ENCODE measurements around the gene SARS2. TPM values are rescaled to one million over a fixed set of nuclear protein-coding genes. Genes with fewer than 3 reads are reported as not detected.
"Not testable (repeated sequence)": the region's sequence is repeated elsewhere in the genome, so short reads cannot be mapped to it uniquely, and the experiment has no call there.

Gene SARS2
- total RNA-seq, 1 experiment from 2014 or later = 57.4 TPM

GRCh38 chr19:38941979-38942378 is 11.4 kb upstream of the SARS2 start:
- no peak for TF ChIP-seq CTCF (conservative IDR thresholded peaks at IDR 0.05)
- H4K8ac ChIP-seq (replicated peaks; ENCODE audit: insufficient read length, low read depth, low read length) = no peak overlapping the region
- no peak overlapping the region for H4K5ac ChIP-seq (ENCODE audit: insufficient read length, low read depth, low read length)
- H2AFZ ChIP-seq (ENCODE audit: low read length) = no peak overlapping the region
- WGBS (ENCODE audit: extremely low coverage, insufficient read length, low lambda C conversion rate) = no CpG with 5 or more reads among the region's 2 CpGs
- H2BK12ac ChIP-seq (ENCODE audit: insufficient read length, low read depth, low read length) = no peak overlapping the region
- no peak overlapping the region for H3K23ac ChIP-seq (ENCODE audit: insufficient read length, low read depth, low read length)
- no peak overlapping the region for H3K4ac ChIP-seq (ENCODE audit: low read depth, low read length)
- no peak overlapping the region for H3K14ac ChIP-seq (ENCODE audit: insufficient read depth, low read length)
- no peak overlapping the region for H2BK120ac ChIP-seq (ENCODE audit: low read depth, low read length, poor library complexity, severe bottlenecking)
- H3K27me3 ChIP-seq (ENCODE audit: insufficient read depth, low read length) = no peaks in the 10 kb centered on the region
- no peak overlapping the region for H2BK5ac ChIP-seq (ENCODE audit: insufficient read length, low read length)
- H3K23me2 ChIP-seq (ENCODE audit: insufficient read length, low read depth, low read length, poor library complexity, severe bottlenecking) = no peaks in the 10 kb centered on the region
- H2AK5ac ChIP-seq (ENCODE audit: insufficient read length, low read length) = no peak overlapping the region
- Mint-ChIP-seq H3K9me3 (no peaks in the 10 kb centered on the region; a peak in 1 of 5 replicates), H3K27me3 (ENCODE audit: low read depth) (peaks cover 33% of the 10 kb centered on the region), H3K4me3 (no peak overlapping the region), H3K36me3 (ENCODE audit: insufficient read depth in 1 of 3, low read depth in 3 of 3) (peaks cover 10 to 23% (median 23%) of the 10 kb centered on the region in 3 experiments), H3K4me1 (peaks cover 4% of the 10 kb centered on the region in 2 experiments; a peak in 2 of 4 replicates), H3K27ac (peak overlapping the region in 1 of 3 experiments; percentile 11; a peak in 1 of 7 replicates)
- no peak overlapping the region for H4K91ac ChIP-seq (ENCODE audit: insufficient read length, low read depth, low read length)
- H4K20me1 ChIP-seq (ENCODE audit: control insufficient read depth, insufficient read depth, insufficient read length) = no peaks in the 10 kb centered on the region
- no peak overlapping the region for H3K27ac ChIP-seq (ENCODE audit: insufficient read length, low read depth, low read length)
- H3K9ac ChIP-seq (ENCODE audit: extremely low read depth, insufficient read length, low read length) = no peak overlapping the region
- H3T11ph ChIP-seq (ENCODE audit: low read length) = no peak overlapping the region
- DNase-seq = no peak
- H3K79me2 ChIP-seq (ENCODE audit: insufficient read depth, low read length) = no peaks in the 10 kb centered on the region
- no peak overlapping the region for H2BK20ac ChIP-seq (ENCODE audit: low read depth, low read length, poor library complexity, severe bottlenecking)
- H2BK15ac ChIP-seq (ENCODE audit: low read depth, low read length) = no peak overlapping the region
- no peak overlapping the region for H3K18ac ChIP-seq (ENCODE audit: insufficient read length, low read depth, low read length)
- H3K4me1 ChIP-seq (ENCODE audit: insufficient read depth, low read length) = no peaks in the 10 kb centered on the region
- H3K79me1 ChIP-seq (ENCODE audit: insufficient read depth, low read depth, low read length, poor library complexity, severe bottlenecking) = no peaks in the 10 kb centered on the region
- no peak overlapping the region for H3K4me2 ChIP-seq (ENCODE audit: insufficient read depth, insufficient read length, low read length)
- no peak overlapping the region for H3K56ac ChIP-seq (ENCODE audit: insufficient read length, low read depth, low read length)
- no peaks in the 10 kb centered on the region for H3K9me3 ChIP-seq (ENCODE audit: control insufficient read depth, low read depth, low read length)

GRCh38 chr19:38941466-38941865 is 10.9 kb upstream of the SARS2 start:
- H3K9me3 ChIP-seq (ENCODE audit: control insufficient read depth, low read depth, low read length); H3K4me3 Mint-ChIP-seq; H3K79me1 ChIP-seq (ENCODE audit: insufficient read depth, low read depth, low read length, poor library complexity, severe bottlenecking); H2AFZ ChIP-seq (ENCODE audit: low read length); H3K4me1 Mint-ChIP-seq; H3K14ac ChIP-seq (ENCODE audit: insufficient read depth, low read length); H4K5ac ChIP-seq (ENCODE audit: insufficient read length, low read depth, low read length); H3K23me2 ChIP-seq (ENCODE audit: insufficient read length, low read depth, low read length, poor library complexity, severe bottlenecking); H3K27ac ChIP-seq (ENCODE audit: insufficient read length, low read depth, low read length); H3K9me3 Mint-ChIP-seq; H4K91ac ChIP-seq (ENCODE audit: insufficient read length, low read depth, low read length); H3K4me1 ChIP-seq (ENCODE audit: insufficient read depth, low read length); H3K27ac Mint-ChIP-seq; H2AK5ac ChIP-seq (ENCODE audit: insufficient read length, low read length); H2BK12ac ChIP-seq (ENCODE audit: insufficient read length, low read depth, low read length); H3K79me2 ChIP-seq (ENCODE audit: insufficient read depth, low read length); H2BK20ac ChIP-seq (ENCODE audit: low read depth, low read length, poor library complexity, severe bottlenecking); H3K23ac ChIP-seq (ENCODE audit: insufficient read length, low read depth, low read length); DNase-seq; H3K9ac ChIP-seq (ENCODE audit: extremely low read depth, insufficient read length, low read length); H3T11ph ChIP-seq (ENCODE audit: low read length); H2BK5ac ChIP-seq (ENCODE audit: insufficient read length, low read length); H2BK120ac ChIP-seq (ENCODE audit: low read depth, low read length, poor library complexity, severe bottlenecking); H3K4ac ChIP-seq (ENCODE audit: low read depth, low read length); H4K20me1 ChIP-seq (ENCODE audit: control insufficient read depth, insufficient read depth, insufficient read length); H3K4me2 ChIP-seq (ENCODE audit: insufficient read depth, insufficient read length, low read length); H3K18ac ChIP-seq (ENCODE audit: insufficient read length, low read depth, low read length); H3K56ac ChIP-seq (ENCODE audit: insufficient read length, low read depth, low read length); H3K27me3 ChIP-seq (ENCODE audit: insufficient read depth, low read length); H4K8ac ChIP-seq (replicated peaks; ENCODE audit: insufficient read length, low read depth, low read length); H2BK15ac ChIP-seq (ENCODE audit: low read depth, low read length): not testable (repeated sequence)
- Mint-ChIP-seq H3K36me3 (ENCODE audit: insufficient read depth in 1 of 3, low read depth in 3 of 3) (peaks cover 10 to 18% (median 18%) of the 10 kb centered on the region in 3 experiments), H3K27me3 (ENCODE audit: low read depth) (peaks cover 37% of the 10 kb centered on the region)
- no CpG with 5 or more reads among the region's 5 CpGs for WGBS (ENCODE audit: extremely low coverage, insufficient read length, low lambda C conversion rate)
